ENCODE measurements around the gene GSS.

GSS gene

DNA sequence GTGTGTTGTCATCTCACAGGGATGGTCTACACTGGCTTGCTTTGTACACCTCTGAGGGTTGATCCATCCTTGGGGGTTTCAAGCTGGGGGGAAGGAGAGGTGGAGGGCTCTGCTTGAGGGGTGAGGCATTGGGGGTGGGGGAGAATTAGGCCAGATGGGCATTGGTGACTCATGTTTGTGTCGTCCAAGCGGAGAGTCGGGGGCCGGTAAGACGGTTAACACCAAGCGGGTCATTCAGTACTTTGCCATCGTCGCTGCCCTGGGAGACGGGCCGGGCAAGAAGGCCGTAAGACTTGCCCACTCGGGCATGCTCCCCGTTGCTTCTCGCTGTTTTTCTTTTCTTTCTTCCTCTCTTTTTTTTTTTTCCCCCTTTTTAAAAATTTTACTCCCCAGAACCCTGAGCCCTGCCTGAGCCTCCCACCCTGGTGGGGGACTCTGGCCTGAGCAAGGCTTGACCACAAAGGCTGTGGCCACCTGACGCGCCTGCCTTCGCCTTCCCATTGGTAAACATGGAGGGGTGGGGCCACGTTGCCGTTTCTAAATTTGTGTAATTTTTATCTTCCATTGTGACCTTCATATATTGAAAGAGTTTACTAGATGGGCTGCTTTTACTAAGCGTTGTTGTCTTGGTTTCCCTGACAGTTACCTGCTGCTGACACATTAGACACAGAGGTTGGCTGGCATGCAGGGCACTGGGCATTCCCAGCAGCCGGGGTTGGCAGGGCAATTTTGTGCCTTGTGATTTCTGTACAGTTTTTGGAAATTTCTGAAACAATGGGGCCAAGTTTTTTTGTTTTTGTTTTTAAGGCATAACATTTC lies 26.9 kb upstream of the GSS start:
- H3K27me3 ChIP-seq (replicated peaks), result peaks cover 5% of the 10 kb centered on the region
- no peak overlapping the region for H3K4me3 ChIP-seq (ENCODE audit: low read depth, low read length)
- H3K36me3 ChIP-seq (replicated peaks), result no peaks in the 10 kb centered on the region
- no peak for DNase-seq
- in situ Hi-C loops (cut with HindIII; ENCODE audit: low pct_ligation_motif_present, low sequenced_read_pairs), result no loop called here
- no peak overlapping the region for H3K27ac ChIP-seq
- TF ChIP-seq, protein P1, sequence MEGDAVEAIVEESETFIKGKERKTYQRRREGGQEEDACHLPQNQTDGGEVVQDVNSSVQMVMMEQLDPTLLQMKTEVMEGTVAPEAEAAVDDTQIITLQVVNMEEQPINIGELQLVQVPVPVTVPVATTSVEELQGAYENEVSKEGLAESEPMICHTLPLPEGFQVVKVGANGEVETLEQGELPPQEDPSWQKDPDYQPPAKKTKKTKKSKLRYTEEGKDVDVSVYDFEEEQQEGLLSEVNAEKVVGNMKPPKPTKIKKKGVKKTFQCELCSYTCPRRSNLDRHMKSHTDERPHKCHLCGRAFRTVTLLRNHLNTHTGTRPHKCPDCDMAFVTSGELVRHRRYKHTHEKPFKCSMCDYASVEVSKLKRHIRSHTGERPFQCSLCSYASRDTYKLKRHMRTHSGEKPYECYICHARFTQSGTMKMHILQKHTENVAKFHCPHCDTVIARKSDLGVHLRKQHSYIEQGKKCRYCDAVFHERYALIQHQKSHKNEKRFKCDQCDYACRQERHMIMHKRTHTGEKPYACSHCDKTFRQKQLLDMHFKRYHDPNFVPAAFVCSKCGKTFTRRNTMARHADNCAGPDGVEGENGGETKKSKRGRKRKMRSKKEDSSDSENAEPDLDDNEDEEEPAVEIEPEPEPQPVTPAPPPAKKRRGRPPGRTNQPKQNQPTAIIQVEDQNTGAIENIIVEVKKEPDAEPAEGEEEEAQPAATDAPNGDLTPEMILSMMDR (IDR thresholded peaks at IDR 0.05; ENCODE audit: low read depth, low read length, missing control alignments), result no peak

DNA sequence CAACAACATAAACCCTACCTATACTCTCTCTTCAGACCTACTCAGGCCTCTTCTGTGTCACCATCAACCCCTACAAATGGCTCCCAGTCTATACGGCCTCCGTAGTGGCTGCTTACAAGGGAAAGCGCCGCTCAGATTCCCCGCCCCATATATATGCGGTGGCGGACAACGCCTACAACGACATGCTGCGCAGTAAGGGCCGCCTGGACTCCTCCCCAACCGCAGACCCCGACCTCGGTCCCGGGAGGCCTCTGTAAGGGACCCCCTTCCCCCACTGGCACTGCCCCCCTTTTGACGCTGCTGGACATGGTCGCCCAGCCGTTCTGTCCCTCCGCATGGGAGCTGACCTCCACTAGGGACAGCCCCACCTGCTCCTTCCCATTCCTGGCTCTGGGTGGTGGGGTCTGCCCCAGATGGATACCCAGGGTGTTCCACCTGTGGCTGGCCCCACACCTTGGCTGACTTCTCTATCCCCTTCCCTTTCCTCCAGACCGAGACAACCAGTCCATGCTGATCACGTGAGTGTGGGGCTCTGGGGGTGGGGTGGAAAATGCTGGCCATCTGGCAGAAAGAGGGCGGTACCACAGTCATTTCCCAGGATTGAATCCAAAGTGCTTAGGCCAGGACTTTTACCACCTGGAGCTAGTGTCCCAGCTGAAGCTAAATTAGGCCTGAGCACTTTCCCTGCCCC lies 25.1 kb upstream of the GSS start:
- peaks cover 5% of the 10 kb centered on the region for H3K27me3 ChIP-seq (replicated peaks)
- in situ Hi-C loops (cut with HindIII; ENCODE audit: low pct_ligation_motif_present, low sequenced_read_pairs), result no loop called here
- no peaks in the 10 kb centered on the region for H3K36me3 ChIP-seq (replicated peaks)
- no peak for DNase-seq
- H3K27ac ChIP-seq, result no peak overlapping the region
- TF ChIP-seq, protein P1 (IDR thresholded peaks at IDR 0.05; ENCODE audit: low read depth, low read length, missing control alignments), result no peak
- no peak overlapping the region for H3K4me3 ChIP-seq (ENCODE audit: low read depth, low read length)

DNA sequence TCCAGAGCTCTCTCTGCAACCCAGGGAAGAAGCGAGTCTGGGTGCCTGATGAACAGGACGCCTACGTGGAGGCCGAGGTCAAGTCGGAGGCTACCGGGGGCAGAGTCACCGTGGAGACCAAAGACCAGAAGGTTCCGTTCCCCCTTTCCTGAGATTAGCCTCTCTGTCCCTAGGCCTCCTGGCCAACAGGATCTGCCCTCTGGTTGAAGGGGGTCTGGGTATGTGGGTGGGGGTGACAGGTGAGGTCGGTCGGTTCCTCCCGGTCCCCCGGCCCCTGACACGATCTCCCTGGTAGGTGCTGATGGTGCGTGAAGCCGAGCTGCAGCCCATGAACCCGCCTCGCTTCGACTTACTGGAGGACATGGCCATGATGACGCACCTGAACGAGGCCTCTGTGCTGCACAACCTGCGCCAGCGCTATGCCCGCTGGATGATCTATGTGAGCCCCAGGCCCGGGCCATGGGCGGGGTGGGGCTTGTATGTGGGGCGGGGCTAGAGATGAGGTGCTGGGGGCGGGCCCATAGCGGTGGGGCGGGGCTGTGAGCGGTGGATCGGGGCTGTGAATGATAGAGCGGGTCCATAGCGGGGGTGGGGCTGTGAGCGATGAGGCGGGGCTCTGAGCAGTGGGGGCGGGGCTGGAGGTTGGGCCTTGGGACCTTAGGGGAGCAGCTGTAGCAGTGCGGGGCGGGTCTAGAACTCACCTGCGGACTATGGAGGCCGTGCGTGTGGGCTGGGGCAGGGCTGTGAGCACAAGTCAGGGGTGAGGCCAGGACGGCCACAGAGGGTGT lies 24.0 kb upstream of the GSS start:
- H3K36me3 ChIP-seq (replicated peaks), result no peaks in the 10 kb centered on the region
- H3K4me3 ChIP-seq (ENCODE audit: low read depth, low read length), result no peak overlapping the region
- TF ChIP-seq, protein P1 (IDR thresholded peaks at IDR 0.05; ENCODE audit: low read depth, low read length, missing control alignments), result no peak
- no peak for DNase-seq
- in situ Hi-C loops (cut with HindIII; ENCODE audit: low pct_ligation_motif_present, low sequenced_read_pairs), result no loop called here
- peaks cover 5% of the 10 kb centered on the region for H3K27me3 ChIP-seq (replicated peaks)
- H3K27ac ChIP-seq, result no peak overlapping the region

DNA sequence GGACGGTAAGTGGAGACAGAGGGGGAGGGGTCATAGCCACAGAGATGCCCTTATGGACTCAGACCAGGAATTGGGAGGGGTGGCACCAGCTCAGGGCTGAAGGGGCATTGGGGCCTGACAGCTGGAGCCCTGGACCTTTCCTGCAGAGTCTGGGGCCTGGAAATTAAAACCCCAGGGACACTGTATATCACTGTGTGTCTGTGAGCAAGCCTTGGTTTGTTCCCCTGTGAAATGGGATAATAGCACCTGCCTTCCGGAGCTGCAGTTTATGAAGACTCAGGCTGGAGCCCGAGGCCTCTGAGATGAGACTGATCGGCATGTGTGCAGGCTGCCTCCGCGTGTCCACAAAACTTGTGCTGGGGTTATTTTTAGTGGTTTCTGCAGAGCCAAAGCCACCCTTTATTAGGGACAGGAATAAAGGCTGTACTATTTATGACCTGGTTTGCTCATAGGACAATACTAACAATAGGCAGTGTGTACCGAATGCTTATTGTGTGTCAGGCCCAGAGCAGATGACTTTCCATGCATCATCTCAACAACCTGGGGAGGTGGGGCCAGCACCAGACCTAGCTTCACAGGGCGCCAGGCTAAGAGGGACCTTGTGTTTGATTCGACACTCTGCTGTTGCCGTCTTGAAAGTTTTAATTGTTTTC lies 22.6 kb upstream of the GSS start:
- no peak for DNase-seq
- no peaks in the 10 kb centered on the region for H3K36me3 ChIP-seq (replicated peaks)
- TF ChIP-seq, protein P1 (IDR thresholded peaks at IDR 0.05; ENCODE audit: low read depth, low read length, missing control alignments), result no peak
- no peaks in the 10 kb centered on the region for H3K27me3 ChIP-seq (replicated peaks)
- H3K27ac ChIP-seq, result no peak overlapping the region
- in situ Hi-C loops (cut with HindIII; ENCODE audit: low pct_ligation_motif_present, low sequenced_read_pairs), result no loop called here
- H3K4me3 ChIP-seq (ENCODE audit: low read depth, low read length), result no peak overlapping the region

DNA sequence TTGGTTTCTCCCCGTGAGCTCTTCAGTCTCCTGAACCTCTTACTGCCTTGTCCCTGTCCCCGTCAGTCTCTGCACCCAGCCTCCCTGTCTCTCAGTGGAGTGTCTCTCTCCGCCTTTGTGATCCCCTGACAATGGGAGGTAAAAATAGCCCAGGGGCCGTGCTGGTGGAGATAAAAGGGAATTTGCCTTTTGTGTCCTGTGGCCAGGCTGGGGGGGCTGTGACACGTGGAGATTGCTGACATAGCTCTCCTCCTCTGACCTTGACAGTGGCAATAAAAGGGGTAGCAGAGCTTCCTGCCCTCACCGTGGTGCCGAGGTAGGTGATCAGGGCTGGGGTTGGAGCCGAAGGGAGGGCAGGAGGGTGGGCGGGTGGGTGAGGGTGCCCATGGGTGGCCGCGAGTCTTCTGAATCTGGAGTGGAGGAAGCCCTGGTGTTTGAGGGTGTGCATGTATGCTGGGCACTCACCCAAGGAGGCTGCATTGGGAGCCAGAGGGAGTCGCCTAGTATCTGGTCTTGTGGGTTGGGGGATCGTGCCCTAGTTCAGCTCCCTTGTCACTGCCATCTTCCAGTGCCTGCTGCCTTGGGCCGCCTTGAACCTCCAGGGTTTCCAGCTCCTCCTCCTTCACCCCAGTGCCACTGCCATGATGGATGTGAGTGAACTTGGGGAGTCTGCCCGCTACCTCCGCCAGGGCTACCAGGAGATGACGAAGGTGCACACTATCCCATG lies 21.9 kb upstream of the GSS start:
- no peaks in the 10 kb centered on the region for H3K27me3 ChIP-seq (replicated peaks)
- TF ChIP-seq, protein P1 (IDR thresholded peaks at IDR 0.05; ENCODE audit: low read depth, low read length, missing control alignments), result no peak
- DNase-seq, result no peak
- in situ Hi-C loops (cut with HindIII; ENCODE audit: low pct_ligation_motif_present, low sequenced_read_pairs), result no loop called here
- H3K4me3 ChIP-seq (ENCODE audit: low read depth, low read length), result no peak overlapping the region
- no peaks in the 10 kb centered on the region for H3K36me3 ChIP-seq (replicated peaks)
- no peak overlapping the region for H3K27ac ChIP-seq

Data from brain microvascular endothelial cell (primary cell).